ENCODE data around the gene ARHGEF28.

The ARHGEF28 gene

GRCh38 chr5:73856997-73857396 is 231.0 kb downstream of the ARHGEF28 start:
- no peak for DNase-seq (ENCODE audit: low read depth in 3 of 3)

GRCh38 chr5:73857446-73857845 is 231.4 kb downstream of the ARHGEF28 start:
- DNase-seq (ENCODE audit: low read depth in 3 of 3): no peak

DNA sequence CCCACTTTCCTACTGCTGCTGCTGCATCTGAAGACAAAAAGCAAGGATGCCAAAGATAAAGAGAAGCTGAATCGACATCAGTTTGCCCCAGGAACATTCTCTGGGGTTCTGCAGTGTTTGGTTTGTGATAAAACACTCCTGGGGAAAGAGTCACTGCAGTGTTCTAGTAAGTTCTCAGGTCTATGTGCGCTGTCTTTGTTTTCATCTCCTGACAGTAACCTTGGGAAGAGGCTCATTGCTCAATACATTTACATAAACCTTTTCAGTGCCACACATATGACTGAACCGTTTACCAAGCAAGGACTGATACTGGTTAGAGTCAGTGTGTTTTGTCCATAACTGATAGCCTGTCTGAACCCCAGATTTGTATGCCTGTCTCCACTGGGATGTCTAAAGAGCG is 232.1 kb downstream of the ARHGEF28 start:
- DNase-seq (ENCODE audit: low read depth in 3 of 3): no peak

GRCh38 chr5:73858776-73859175 is 232.8 kb downstream of the ARHGEF28 start:
- no peak for DNase-seq (ENCODE audit: low read depth in 3 of 3)

- no peak for DNase-seq (ENCODE audit: low read depth in 3 of 3)
Observed at GRCh38 chr5:73859696-73860095, 233.7 kb downstream of the ARHGEF28 start.

- no peak for DNase-seq (ENCODE audit: low read depth in 3 of 3)
Observed at GRCh38 chr5:73861313-73861988, 235.5 kb downstream of the ARHGEF28 start.

- no peak for DNase-seq (ENCODE audit: low read depth in 3 of 3)
Observed at GRCh38 chr5:73862796-73863195, 236.8 kb downstream of the ARHGEF28 start.

DNA sequence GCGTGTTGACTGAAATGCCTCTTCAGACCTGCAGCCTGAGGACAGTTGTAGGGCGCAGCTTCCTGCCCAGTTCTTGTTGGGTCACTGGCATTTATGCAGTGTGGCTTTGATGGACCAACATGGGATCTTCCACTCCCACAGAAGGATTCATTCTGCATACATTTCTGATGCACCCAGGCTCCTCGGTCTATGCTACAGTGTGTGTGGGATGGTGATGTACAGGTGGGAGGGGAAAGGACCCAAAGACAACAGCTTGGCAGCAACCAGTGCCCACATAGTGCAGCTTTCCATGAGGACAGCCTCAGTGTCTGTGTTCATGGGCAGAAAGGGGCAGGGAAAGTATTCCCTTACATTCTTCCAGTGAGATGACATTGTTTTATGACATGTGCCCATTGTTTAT is 237.9 kb downstream of the ARHGEF28 start:
- DNase-seq (ENCODE audit: low read depth in 3 of 3): no peak

DNA sequence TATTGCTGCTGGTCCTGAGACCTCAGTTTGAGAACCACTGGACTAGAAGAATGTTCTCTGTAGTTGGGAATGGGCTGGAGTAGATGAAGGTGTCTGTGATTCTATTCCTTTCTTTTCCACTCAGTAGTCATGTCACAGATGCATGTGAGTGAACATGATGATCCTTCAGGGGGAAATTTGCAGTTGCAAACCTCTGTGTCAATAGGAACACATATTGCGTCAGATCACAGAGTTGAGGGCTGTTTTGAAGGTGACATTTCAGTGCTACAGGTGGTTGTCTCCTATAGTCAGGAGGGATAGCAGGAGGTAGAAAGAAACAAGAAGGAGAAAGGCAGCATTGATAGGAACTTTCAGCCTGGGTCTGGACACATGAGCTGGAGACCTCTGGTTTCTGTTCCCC is 239.3 kb downstream of the ARHGEF28 start:
- DNase-seq (ENCODE audit: low read depth in 3 of 3): no peak

DNA sequence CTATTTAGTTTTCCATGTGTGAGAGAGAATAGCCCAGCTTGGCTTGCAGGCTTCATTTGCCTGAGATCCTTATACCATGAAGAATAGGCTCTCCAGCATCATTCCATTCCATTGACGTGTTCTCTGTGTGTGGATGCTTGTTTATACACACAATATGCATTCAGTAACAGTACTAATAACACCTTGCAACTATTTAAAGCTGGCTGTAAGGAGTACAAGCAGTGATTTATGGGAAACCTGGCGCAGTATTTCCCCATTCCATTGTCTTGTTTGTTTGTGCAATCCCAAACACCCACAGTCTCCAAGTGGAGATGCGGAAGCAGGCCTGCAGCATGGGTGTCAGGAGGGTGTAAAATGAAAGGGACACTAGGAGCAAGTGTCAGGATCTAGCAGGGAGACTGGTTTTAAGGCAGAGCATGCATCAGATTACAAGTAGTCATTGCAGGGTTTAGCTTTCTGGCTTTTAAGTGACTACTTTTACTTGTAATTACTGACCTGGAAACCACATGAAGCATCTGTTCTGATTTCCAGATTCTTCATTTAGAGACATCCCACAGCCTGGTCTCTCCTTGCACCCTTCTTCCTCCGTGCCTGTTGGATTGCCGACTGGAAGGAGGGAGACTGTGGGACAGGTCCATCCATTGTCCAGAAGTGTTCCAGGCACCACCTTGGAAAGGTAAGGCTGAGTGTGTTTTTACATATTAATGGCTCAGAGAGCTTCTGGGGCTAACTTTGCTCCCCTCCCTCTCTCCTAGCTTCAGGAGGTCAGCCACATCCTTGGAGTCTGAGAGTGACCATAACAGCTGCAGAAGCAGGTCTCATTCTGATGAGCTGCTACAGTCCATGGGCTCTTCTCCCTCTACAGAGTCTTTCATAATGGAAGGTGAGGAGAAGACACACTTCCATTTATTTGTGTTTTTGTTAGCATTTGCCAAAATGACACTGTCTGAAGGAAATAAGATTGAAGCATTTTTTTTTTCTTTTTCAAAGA is 241.6 kb downstream of the ARHGEF28 start:
- DNase-seq (ENCODE audit: low read depth in 3 of 3): no peak

GRCh38 chr5:73883646-73884045 is 257.6 kb downstream of the ARHGEF28 start:
- DNase-seq (ENCODE audit: low read depth in 3 of 3): no peak

- DNase-seq (ENCODE audit: low read depth in 3 of 3): no peak
Observed at GRCh38 chr5:73887688-73888087, 261.7 kb downstream of the ARHGEF28 start.

DNA sequence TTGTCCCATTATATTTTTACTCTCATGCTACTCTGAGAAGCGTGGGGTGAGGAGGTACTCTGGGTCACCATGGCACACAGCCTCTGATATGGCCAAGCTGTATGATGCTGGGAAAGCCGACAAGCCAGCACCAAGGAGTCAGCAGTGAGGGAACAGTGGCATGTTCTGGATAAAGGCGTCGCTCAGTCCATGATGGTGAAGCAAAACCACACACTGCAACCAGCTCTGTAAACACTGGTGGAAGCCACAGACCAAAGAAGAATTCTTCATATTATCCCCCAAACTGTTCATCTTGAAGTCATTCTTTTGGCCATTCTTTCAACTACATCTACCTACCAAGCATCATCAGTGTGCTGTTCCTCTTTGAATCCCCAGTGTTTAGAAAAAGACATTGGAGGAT is 264.6 kb downstream of the ARHGEF28 start:
- no peak for DNase-seq (ENCODE audit: low read depth in 3 of 3)

- no peak for DNase-seq (ENCODE audit: low read depth in 3 of 3)
Observed at GRCh38 chr5:73892218-73892617, 266.2 kb downstream of the ARHGEF28 start.

GRCh38 chr5:73892806-73893205 is 266.8 kb downstream of the ARHGEF28 start:
- no peak for DNase-seq (ENCODE audit: low read depth in 3 of 3)

DNA sequence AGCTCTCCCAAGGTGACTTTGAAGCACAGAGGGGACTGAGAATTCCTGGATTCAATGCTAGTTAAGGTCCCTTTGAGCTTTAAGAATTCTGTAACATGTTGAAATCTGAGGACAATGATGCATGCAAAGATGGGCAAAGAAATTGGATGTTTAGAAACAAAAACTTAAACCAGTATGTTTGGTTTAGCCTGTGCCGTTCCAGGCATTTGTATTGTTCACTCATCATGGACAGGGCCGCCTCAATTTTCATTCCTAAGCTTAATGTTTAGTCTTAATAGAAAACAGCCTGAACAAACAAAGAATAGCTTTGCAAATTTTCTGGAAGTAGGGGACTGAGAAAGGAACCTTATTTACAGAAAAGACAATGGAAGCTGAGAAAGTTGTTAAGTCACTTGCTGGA is 267.8 kb downstream of the ARHGEF28 start:
- no peak for DNase-seq (ENCODE audit: low read depth in 3 of 3)

DNA sequence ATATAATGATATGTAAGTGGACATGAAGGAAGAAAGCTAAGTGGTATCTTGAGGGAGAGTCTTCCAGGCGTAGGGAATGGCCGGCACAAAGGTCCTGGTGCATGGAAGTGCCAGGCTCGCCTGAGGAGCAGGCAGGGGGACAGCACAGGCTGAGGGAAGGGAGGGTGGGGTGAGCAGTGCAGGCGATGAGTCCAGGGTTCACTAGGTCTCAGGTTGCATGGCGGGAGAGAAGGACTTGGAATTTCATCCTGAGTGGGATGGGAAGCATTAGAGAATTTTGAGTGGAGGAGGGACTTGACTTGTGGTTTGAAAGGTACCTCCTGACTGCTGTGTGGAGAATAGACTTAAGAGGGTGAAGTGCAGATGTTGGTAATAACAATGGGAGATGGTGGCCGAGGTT is 268.9 kb downstream of the ARHGEF28 start:
- no peak for DNase-seq (ENCODE audit: low read depth in 3 of 3)

DNA sequence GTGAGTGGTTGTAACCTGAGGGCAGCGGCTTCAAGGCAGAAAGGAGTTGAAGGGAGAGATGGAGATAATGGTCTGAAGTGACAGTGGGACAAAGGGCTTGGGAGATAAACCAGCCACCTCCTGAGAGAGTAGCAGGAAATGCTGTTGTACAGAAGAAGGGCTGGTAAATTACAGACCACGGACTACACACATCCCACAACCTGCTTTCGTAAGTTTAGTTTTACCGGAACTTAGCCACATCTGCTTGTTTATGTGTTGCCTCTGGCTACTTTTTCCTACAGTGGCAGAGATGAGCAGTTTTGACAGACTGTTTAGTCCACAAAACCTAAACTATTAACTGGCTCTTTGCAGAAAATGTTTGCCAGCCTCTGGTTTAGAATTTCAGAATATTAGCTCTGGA is 269.5 kb downstream of the ARHGEF28 start:
- no peak for DNase-seq (ENCODE audit: low read depth in 3 of 3)

DNA sequence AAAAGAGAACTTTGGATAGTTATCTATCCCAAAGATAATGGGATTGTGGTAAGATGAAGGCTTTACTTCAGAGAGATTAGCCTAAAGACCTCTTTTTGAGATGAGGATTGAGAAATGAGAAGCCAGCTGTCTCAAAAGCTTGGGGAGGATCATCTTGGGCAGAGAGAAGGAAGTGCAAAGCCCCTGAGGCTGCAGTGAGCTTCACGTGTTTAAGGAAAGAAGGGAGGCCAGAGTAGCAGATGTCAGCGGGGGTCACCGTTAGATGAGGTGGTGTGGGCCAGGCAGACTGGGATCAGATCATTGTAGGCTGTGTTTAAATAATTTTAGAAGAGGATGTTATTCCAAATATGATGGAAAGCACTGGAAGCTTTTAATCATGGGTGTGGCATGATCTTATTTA is 270.1 kb downstream of the ARHGEF28 start:
- DNase-seq (ENCODE audit: low read depth in 3 of 3): no peak

- no peak for DNase-seq (ENCODE audit: low read depth in 3 of 3)
Observed at GRCh38 chr5:73896668-73897067, 270.7 kb downstream of the ARHGEF28 start.

- no peak for DNase-seq (ENCODE audit: low read depth in 3 of 3)
Observed at GRCh38 chr5:73897893-73898292, 271.9 kb downstream of the ARHGEF28 start.

DNA sequence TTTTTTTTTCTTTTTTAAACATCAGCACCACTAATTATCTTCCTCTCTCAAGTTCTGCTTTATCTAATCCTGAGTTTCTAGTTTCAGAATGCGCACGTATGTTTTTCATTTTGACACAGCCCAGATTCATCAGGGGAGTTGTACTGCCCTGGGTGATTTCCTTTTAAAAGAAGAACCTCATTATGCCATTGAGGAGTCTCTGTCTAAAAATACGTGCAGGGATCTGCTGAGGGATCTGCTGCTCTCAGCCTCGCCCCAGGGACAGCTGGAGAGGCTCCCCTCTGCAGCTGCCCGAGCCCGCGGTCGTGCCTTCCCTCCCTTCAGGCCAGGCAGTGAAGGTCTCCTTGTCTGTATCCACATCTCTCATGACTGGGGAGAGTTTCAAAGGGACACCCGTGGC is 273.1 kb downstream of the ARHGEF28 start:
- no peak for DNase-seq (ENCODE audit: low read depth in 3 of 3)

DNA sequence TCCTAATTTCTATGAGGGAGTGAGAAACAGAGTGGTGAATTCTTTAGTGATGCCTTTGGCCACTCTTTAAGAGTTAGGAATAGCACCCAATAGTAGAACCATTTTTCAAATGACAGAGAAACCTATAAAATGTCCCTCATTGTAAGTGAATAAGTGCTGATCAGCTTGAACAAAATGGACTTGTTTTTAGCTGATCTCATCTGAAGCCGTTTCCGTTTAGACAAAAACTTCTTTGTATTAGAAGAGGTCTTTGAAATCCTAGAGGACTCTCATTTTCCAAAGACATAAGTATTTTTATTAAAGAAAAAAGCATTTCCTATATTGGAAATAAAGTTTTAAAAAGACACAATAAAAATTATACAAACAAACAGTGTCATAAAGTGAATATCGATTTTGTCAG is 273.9 kb downstream of the ARHGEF28 start:
- DNase-seq (ENCODE audit: low read depth in 3 of 3): no peak

Data from stimulated activated CD4-positive, alpha-beta T cell treated with anti-CD3 and anti-CD28 coated beads, TNF-alpha, amount 100 ng/mL, for 24 hours (primary cell).